Stimulated activated CD4-positive, alpha-beta T cell treated with anti-CD3 and anti-CD28 coated beads, TNF-alpha, amount 100 ng/mL, for 48 hours (primary cell): ENCODE measurements around the gene BDKRB1.
"Not testable (repeated sequence)": the region's sequence is repeated elsewhere in the genome, so short reads cannot be mapped to it uniquely, and the experiment has no call there.

ENCODE experiments used
- DNase-seq, 3 donors: peaks; one replicate each; pipeline ENCODE4 v3.0.0-alpha.2; 2020; ENCODE audit warnings: low read depth in 3 of 3

The BDKRB1 gene

DNA sequence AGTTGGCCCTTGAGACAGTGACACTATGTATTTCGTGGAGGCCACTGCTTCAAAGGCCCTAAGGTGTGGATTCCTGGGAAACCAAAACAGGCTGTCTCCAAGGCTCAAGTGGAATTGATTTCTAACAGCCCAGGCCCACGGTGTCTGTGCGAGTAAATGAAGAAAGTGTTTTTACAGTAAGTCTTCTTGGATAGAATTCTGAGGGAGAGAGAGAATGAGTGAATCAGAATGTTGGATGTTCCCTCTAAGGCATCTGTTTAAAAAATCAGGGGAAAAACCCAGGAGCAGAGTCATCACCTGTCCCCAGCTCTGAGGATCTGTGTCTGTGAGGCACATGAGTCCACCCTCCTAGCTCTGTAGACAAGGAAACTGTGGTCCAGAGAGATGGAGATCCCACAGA, 22.3 kb upstream of the BDKRB1 start:
- DNase-seq, result no peak

DNA sequence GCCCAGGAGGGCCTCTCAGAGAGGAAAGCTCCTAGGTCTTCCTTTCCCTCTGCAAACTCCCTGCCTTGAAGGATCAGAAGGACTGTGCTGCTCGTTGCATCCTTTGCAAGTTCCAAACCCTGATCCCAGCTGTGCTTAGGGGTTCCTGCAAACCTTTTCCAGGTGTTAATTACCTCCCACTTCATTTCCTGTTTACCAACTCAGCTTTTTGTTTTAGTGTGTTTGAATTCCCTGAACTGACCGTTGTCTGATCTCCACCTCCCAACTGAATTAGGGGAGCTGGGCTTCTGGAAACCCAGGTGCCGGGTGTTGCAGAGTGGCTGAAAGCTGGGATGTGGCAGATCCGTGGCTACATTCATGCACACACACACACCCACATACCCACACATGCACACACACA, 20.6 kb upstream of the BDKRB1 start:
- DNase-seq, result no peak

DNA sequence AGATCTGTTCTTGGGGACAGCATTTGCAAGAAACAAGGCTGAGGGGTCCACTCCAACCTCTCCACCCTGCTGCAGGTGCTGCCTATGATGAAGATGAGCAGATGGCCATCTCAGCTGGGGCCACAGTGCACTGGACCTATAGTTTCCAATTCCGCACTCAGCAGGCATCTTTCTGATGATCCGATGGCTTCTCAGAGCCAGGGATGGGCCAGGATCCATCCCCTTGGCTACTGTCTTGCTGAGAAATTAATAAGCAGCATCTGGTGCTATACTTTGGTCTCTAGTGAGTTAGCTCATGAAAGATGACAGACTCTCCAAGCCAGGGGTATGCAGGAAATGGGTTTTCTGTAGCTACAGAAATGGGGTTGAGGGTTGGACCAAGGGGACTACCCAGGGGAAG, 18.4 kb upstream of the BDKRB1 start:
- DNase-seq, result no peak

DNA sequence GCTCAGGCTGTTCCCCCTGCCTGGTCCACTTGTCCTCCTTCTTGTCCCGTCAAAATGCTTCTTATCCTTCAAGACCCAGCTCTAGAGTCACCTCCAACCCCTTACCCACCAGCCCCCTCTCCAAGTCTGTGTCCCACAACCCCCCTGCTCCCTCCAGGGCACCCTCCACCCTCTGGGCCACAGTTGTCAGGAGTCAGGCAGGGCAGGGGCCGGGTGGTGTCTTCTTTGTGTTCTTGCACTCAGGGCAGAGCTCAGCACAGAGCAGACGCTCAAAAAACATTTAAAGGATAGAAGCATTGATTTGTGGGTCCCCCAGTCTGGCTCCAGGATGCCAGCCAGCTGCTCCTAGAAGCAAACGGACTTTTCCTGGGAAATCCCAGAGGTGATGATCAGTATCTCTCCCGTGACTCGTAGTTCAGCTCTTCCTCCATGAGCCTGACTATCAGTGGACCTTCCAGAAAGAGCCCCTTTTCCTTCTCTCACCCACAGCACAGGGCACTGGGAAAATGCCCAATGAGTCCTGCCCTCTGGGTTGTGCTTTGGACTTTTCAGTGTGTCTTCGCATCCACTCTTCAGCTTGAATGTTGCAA, 17.2 kb upstream of the BDKRB1 start:
- no peak for DNase-seq

DNA sequence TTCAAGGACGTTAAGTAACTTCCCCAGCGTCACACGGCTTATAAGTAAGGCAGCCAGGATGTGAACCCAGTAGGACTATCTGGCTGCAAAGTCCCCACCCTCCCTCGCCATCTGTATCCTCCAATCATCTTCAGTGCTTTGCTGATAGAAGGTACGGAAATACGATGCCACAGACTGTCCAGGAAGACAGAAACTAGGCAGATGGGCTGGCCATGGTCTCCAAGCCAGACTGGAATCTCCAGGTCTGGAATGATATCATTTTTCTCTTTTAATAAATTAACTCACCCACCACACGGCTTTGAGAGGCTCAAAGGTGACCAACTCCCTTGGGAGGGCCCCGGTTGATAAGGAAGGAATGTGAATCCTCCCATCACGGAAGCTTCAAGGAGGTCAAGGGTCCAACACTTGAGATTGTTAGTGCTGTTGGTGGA, 16.3 kb upstream of the BDKRB1 start:
- no peak for DNase-seq

DNA sequence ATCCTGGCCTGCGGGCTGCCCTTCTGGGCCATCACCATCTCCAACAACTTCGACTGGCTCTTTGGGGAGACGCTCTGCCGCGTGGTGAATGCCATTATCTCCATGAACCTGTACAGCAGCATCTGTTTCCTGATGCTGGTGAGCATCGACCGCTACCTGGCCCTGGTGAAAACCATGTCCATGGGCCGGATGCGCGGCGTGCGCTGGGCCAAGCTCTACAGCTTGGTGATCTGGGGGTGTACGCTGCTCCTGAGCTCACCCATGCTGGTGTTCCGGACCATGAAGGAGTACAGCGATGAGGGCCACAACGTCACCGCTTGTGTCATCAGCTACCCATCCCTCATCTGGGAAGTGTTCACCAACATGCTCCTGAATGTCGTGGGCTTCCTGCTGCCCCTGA, 15.4 kb upstream of the BDKRB1 start:
- no peak for DNase-seq

DNA sequence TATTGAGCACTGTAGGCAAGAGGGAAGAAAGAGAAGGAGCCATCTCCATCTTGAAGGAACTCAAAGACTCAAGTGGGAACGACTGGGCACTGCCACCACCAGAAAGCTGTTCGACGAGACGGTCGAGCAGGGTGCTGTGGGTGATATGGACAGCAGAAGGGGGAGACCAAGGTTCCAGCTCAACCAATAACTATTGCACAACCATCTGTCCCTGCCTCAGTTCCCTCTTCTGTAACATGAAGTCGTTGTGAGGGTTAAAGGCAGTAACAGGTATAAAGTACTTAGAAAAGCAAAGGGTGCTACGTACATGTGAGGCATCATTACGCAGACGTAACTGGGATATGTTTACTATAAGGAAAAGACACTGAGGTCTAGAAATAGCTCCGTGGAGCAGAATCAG, 13.9 kb upstream of the BDKRB1 start:
- DNase-seq, result no peak

DNA sequence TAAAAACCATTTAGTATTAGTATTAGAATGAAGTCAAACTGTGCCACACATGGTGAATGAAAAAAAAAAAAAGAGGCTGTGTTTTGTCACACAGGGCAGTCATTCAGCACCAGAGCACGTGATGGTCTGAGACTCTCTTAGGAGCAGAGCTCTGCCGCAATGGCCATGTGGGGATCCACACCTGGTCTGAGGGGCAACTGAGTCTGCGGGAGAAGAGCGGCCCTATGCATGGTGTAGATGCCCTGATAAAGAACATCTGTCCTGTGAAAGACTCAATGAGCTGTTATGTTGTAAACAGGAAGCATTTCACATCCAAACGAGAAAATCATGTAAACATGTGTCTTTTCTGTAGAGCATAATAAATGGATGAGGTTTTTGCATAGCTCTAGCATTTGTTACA, 12.2 kb upstream of the BDKRB1 start:
- no peak for DNase-seq

DNA sequence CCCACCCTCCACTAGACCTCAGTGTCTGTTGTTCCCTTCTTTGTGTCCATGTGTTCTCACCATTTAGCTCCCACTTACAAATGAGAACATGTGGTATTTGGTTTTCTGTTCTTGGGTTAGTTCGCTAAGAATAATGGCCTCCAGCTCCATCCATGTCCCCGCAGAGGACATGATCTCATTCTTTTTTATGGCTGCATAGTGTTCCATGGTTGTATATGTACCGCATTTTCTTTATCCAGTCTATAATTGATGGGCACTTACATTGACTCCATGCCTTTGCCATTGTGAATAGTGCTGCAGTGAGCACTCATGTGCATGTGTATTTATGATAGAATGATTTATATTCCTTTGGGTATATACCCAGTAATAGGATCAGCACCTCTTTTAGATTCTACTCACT, 10.9 kb upstream of the BDKRB1 start:
- DNase-seq, result not testable (repeated sequence)

DNA sequence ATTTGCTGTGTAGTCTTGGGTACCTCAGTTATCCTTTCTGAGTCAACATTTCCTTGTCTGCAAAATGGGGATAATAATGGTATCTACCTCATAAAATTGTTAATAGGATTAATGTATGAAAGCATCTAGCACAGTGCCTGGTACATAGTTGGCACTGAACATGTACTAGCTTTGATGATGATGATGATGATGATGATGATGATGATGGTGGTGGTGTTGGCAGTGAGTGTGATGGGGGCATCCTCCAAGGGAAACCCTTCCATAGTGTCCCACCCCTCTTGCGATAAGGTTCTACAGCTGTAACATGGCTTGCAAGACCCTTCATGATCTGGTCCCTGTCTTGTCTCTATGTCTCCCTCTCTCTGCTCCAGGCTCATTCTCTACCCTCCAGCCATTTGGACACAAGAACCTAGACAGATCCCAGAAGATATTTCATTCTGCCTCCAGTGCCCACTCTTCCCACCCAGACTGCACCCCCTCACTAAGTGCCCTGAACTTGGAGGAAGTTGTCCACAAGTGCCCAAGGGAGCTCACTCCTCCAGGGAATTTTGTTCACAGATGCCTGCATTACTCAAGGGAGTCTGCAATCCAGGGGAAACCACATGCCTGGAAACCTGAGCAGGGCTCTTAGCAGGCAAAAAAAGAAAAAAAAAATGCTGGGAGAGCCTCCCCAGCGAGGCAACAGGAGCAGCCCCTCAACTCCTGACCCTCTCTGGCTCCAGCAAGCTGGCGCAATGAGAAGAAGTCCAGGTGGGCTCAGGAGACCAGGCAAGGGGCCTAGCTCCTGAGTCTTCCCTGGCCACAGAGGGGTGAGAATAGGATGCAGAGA, 10.1 kb upstream of the BDKRB1 start:
- DNase-seq, result no peak

DNA sequence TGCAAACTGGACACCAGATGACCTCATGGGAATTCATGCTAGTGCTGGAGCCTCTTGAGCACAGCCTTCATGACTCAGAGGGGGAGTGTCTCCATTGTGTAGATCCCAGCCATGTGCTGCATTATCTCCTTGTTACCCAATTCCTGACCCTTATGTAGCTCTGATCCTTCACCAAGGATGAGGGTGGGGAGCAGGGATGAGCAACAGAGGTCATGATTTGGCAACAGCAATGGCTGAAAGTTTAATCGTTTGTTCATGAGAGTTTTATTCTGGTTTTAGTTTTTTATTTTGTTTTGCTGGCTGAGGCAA, 9.5 kb upstream of the BDKRB1 start:
- no peak for DNase-seq

DNA sequence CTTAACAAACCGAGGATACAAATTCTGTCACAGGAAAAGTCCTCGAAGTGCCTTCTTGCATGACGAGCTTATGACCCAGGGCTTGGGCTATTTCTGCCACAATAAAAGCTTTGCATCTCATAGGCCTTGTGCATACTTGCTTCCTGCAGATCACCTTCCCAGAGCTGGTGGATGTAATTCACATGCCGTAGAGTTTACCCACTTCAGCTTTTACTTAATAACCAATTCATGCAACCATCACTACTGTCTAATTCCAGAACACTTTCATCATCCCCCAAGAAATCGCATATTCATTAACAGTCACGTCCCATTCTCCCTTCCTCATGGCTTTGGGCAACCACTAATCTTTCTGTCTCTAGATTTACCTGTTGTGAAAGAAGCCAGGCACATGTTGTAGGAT, 9.0 kb upstream of the BDKRB1 start:
- DNase-seq, result no peak

DNA sequence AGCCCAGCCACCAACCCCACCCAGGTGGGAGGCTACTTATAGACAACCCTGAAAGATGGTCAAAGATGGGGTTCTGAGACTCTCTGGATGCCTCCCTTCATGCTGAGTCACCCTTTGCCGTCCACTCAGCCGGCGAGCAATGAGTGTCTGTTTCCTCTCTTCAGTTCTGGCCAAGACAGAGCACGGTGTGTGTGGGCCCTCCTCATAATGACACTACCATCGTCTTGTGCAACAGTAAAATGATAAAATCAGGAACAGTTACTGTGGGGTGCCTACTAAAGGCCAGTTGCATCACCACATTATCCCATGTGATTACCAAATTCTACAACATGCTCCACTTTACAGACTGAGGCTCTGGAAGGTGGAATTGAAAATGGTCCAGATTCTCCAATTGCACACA, 7.0 kb upstream of the BDKRB1 start:
- DNase-seq, result no peak

DNA sequence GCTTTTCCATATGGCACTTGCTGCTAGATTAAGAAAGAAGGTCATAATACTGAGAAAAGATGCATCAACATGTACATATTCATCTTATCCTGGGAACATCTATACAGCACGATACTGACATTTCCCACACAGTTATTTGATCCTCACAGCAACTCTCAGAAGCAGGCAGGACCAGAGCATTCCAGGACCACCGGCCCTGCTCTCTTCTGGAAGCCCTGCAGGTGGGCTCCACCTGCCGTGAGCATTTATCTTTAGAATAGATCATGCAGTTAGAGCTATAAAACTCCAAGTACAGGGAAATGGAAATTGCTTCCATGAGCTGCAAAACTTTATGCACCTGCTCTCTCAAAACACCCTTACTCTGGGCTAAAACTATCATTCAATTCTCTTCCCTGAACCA, 5.5 kb upstream of the BDKRB1 start:
- no peak for DNase-seq

DNA sequence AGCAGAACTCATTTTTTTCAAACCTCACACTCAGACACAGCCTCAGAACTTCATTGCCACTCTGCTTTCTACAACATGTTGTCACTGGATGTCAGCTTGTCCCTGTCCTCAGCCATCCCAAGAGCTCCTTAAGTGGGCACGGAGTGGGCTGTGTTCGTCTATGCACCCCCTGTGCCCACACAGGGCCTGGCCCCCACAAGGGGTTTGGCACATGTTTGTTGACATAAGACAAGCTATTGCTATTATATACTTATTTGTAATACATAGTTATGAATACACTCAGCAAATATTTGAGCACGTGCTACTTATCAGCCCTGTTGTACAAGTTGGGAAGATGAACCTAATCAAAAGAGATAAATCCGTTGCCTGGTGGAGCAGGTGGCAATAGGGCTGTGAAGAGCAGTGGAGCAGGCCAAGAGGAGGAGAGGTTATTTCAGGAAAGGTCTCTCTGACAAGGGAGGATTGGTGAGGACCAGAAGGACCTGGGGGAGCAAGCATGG, 4.3 kb upstream of the BDKRB1 start:
- no peak for DNase-seq

DNA sequence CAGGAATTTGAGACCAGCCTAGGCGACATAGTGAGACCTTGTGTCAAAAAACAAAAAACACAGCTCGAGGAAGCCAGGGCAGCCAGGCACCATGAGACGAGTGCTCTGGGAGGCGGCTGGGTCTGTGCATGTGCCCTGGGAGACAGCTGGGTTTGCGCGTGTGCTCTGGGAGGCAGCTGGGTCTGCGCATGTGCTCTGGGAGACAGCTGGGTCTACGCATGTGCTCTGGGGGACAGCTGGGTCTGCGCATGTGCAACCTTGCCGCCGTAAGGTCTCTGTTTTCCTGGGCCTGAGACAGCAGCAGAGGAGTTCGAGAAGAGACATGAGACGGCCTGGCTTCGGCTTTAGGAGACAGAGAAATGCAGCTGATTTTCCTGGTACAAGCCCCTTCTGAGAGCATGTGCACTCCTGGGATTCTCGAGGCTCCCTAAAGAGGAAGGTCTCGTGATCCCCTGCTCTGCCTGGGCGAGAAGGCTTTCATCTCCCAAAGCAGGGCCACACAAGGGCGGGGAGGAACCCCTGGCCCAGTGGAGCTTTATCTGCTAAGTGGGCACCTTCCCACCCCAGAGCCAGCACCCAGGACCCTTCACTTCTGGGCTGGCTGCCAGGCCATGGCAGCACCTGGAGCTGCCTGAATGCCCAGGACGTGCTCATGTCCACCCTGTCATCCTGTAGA, 3.5 kb upstream of the BDKRB1 start:
- no peak for DNase-seq

DNA sequence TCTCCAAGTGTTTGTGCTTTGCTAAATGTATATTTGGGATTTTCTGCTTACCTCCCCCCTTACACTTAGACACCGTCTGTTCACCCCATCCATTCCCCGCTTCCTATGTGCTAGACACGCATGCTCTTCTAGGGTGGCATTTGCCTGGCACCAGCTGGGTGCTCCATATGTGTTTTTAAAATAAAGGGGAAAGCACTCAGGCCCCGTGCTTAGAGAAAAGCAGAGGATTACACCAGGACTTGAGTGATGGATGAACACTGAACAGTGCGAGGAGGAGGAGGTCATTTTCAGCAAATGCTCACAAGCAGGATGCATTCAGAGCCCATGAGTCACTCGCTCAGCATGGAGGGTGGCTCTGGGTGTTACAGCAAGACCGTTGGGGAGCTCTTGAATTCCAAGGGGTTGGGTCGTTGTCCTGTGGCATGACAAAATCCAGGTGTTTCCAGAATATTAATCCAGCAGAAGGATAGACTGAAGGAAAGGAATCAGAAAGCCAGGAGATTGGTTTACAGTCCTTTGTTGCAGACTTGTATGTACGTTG, 2.9 kb upstream of the BDKRB1 start:
- no peak for DNase-seq

DNA sequence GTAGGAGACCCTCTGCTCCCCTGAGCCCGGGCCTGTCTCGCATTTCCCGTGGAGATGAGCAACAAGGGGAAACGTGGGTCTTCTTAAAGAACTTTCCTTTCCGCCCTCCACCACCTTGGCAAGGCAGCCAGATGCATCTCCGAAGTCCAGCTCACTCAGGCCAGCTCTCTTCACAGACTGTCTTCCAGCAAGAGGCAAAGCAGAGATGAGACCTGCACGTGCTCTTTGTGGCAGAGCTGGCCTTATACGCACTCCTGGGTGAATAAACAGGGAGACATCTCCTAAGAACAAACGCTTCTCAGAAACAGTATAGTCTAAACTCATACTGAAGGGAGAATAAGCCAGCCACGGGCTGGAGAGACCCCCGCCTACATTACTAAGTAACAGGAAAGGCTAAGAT, 1.3 kb upstream of the BDKRB1 start:
- no peak for DNase-seq

DNA sequence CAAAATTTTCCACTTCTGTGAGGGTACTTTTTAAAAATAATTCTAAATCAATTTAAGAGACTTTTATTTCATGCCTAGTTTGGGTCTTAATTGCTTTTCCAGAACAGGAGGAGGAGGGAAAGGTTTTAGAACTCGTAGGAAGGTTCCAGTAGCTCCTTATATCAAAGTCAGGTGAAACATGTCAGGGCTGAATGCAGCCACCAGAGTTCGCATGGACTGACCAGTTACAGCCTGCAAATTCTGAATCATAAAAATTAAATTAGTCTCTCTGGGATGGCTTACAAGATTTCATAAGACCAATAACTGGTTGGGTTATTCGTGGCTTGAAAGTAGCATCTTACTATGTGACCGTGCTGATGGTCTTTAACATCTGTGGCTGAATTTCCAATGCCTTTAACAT, 397 bp downstream of the BDKRB1 start:
- DNase-seq, result no peak

DNA sequence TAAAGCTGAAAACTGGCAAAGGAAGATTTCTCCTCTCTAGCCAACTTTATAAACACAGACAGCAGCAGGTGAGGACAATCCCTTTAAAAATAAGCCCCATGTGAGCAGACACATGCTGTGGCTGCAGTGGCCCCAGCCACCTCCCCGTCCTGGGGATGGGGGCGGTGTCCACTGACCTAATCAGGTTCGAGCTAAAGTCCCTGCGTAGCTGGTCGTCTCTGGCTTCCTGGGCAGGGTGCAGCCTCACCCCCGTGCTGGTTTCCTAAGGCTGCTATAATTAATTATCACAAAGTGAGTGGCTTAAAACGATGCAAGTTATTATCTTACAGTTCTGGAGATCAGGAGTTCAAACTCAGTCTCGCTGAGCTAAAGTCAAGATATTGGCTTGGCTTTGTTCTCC, 1.0 kb downstream of the BDKRB1 start:
- no peak for DNase-seq

DNA sequence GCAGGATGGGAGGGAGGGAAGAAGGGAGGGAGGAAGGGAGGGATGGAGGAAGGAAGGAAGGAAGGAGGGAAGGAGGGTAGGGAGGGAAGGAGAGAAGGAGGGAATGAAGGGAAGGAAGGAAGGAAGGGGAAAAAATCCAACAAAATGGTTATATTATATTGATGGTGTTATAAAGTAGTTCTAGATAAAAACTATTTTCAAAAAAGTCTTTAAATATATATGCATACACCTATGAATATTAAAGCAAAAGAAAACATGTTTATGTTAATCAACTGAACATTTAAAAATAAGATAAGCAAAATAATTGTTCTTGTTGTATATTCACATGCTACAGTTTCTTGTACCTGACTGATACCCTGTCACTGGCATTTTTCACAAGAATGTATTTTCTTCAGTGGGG, 1.9 kb downstream of the BDKRB1 start:
- DNase-seq, result no peak

DNA sequence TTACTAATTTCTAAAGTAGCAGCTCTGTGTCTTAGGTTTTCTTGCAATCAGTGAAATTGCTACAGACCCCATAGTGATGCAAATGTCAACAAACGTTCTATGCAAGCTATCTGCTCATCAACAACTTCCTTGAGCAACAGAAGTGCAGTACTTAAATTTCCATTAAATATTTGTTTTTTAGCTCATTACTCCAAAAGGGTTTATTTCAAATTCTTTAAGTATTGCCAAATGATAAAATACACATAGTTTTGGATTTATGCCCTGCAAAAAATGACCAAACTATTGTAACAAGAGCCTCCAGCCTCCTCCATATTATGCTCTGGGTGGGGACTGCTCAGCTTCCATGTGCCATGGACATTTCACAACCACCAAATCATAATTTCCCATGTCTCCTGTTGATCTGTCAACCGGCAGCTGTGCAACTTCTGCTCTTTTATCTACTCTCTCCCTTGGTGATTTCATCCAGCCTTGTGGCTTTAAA, 4.4 kb downstream of the BDKRB1 start:
- DNase-seq, result no peak

DNA sequence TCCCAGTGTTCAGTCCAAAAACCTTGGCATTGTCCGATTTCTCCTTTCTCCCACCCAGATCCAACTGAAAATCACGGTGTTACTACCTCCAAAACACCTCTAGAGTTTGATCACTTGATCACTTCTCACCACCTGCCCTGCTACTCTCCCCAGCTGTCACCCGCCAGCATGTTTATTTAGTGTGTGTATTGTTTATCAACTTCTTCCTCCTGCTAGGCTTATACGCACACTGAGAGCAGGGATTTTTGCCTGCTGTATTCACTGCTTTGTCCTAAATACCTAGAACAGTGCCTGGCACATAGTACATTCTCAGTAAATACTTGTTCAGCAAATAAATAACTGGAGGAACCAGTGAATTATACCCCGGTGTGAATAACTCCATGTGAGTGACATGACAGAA, 5.0 kb downstream of the BDKRB1 start:
- DNase-seq, result no peak
